Fibroblast of the aortic adventitia (primary cell): ENCODE results near the gene NAMPT. TPM values are rescaled to one million over a fixed set of nuclear protein-coding genes. Genes with fewer than 3 reads are reported as not detected.
"Not testable (repeated sequence)": the region's sequence is repeated elsewhere in the genome, so short reads cannot be mapped to it uniquely, and the experiment has no call there.

Experiments
- DNase-seq: peaks from one replicate; pipeline ENCODE4 v3.0.0-alpha.2; 2010; ENCODE audit warnings: low read depth
- H3K4me3 ChIP-seq: 2 replicates; pipeline ENCODE4 v1.5.1; 2011; ENCODE audit warnings: low read depth, mild to moderate bottlenecking, control low read depth, low read length, moderate library complexity
- total RNA-seq: library from RNA; depleted of rRNA; stranded (reverse); fragments of >200 nt; gene quantifications from 2 replicates; pipeline ENCODE4 v1.2.3, GENCODE V29; 2012; ENCODE audit warnings: low replicate concordance
- TF ChIP-seq, protein P1 (sequence below): IDR thresholded peaks from 2 replicates; pipeline ENCODE4 v1.5.1; 2011; ENCODE audit warnings: mild to moderate bottlenecking, low read length, control low read depth, inconsistent platforms; ENCODE audit not compliant: insufficient read depth

Gene NAMPT
- total RNA-seq, 1 donor, result 84.4 TPM

DNA sequence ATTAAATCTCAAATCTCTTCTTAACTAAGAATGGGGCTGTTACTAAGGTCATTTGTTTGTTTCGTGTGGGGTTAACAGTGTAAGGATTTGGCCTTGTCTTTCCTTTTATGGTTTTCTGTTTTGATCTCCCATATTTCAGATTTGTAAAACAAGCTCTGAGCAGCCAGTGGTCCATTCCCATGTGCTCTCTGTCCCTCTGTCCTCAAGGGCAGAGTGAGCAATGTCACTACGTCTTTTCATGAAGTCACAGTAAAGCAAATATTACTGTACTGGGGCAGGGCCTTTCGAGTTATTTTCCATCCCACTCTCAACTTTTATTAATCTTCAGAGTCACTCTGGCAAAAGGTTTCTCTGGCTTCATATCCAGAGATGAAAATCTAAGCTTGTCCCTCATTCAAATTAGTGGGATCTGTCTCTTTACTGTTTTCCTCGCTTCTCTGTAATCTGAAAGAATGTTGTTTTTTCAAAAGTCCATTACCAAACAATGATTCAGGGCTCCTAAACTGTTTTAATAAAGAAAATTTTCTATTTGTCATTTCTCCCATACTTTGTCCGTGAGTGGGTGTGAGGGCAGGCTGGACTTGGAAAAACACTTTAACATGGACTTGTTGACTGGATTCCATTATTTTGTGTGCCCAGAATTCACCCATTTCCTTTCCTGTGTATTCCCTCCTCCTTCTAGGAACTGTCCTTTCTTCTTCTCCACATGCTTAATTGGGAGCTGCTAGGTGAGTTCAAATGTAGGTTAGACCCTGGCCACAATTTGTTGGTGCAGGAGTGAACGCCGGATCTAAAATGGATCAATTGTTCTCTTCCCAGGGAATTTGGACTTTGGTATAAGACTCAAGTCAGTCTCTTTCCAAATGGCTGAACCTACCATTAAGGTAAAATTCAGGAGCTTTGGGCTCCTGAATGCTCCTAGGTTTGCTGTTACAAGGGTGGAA, 42.1 kb upstream of the NAMPT start:
- peak; percentile 7 for DNase-seq
- TF ChIP-seq, protein P1, sequence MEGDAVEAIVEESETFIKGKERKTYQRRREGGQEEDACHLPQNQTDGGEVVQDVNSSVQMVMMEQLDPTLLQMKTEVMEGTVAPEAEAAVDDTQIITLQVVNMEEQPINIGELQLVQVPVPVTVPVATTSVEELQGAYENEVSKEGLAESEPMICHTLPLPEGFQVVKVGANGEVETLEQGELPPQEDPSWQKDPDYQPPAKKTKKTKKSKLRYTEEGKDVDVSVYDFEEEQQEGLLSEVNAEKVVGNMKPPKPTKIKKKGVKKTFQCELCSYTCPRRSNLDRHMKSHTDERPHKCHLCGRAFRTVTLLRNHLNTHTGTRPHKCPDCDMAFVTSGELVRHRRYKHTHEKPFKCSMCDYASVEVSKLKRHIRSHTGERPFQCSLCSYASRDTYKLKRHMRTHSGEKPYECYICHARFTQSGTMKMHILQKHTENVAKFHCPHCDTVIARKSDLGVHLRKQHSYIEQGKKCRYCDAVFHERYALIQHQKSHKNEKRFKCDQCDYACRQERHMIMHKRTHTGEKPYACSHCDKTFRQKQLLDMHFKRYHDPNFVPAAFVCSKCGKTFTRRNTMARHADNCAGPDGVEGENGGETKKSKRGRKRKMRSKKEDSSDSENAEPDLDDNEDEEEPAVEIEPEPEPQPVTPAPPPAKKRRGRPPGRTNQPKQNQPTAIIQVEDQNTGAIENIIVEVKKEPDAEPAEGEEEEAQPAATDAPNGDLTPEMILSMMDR, result no peak
- H3K4me3 ChIP-seq, result no peak overlapping the region

DNA sequence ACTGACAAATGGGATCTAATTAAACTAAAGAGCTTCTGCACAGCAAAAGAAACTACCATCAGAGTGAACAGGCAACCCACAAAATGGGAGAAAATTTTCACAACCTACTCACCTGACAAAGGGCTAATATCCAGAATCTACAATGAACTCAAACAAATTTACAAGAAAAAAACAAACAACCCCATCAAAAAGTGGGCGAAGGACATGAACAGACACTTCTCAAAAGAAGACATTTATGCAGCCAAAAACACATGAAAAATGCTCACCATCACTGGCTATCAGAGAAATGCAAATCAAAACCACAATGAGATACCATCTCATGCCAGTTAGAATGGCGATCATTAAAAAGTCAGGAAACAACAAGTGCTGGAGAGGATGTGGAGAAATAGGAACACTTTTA, 39.7 kb upstream of the NAMPT start:
- not testable (repeated sequence) for H3K4me3 ChIP-seq, DNase-seq

DNA sequence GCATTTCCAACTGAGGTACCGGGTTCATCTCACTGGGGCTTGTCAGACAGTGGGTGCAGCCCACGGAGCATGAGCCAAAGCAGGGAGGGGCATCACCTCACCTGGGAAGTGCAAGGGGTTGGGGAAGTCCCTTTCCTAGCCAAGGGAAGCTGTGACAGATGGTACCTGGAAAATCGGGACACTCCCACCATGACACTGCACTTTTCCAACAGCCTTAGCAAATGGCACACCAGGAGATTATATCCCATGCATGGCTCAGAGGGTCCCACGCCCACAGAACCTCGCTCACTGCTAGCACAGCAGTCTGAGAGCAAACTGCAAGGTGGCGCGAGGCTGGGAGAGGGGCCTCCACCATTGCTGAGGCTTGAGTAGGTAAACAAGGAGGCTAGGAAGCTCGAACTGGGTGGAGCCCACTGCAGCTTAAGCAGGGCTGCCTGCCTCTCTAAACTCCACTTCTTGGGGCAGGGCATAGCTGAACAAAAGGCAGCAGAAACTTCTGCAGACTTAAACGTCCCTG, 35.5 kb upstream of the NAMPT start:
- H3K4me3 ChIP-seq, DNase-seq: not testable (repeated sequence)

DNA sequence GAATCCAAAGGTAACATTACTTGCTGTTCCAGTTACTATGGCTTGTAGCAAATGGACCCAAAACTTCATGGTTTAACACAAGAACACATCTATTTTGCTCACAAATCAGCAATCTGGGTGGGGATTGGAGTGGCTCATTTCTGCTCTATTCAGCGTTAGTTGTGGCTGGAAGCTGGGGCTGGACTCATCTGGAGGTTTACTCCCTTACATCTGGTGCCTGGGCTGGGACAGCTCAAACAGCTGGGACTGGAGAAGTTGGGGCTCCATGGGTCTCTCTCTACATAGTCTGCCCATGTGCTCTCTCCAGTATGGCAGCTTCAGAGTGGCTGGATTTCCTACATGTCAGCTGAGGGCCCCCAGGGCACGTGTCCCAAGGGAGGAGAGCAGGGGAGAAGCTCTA, 33.7 kb upstream of the NAMPT start:
- TF ChIP-seq, protein P1, result no peak
- no peak for DNase-seq
- H3K4me3 ChIP-seq, result no peak overlapping the region

DNA sequence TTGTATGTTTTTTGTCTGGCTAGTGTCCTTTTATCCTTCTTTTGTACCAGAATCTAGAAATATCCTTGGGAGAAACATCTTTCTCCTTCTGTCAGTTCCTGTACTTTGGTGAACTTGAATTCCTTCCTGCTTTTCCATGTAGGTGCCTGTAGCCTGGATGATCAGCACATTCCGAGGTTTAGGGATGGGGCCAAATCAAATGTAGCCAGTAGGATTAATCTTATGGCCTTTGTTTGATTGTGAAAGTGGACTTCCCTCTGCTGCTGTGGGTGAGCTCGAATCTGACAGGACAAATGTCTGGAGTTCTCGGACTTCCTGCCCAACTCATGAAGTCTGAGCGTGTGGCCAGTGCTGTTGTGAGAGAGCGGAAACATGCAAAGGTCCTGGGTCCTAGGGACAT, 33.2 kb upstream of the NAMPT start:
- TF ChIP-seq, protein P1, result no peak
- peak; percentile 54 for DNase-seq
- no peak overlapping the region for H3K4me3 ChIP-seq

DNA sequence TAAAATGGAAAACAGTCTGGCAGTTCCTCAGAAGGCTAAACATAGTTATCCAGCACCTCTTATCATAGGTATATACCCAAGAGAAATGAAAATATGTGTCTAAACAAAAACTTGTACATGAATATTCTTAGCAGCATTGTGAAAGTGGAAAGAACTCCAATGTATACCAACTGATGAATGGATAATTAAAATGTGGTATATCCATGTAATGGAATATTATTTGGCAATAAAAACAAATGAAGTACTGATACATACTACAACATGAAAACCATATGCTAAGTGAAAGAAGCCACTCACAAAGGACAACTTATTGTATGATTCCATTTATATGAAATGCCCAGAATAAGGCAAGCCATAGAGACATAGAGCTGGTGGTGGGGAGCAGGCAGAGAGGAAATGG, 32.2 kb upstream of the NAMPT start:
- no peak overlapping the region for H3K4me3 ChIP-seq
- TF ChIP-seq, protein P1, result no peak
- DNase-seq, result no peak

DNA sequence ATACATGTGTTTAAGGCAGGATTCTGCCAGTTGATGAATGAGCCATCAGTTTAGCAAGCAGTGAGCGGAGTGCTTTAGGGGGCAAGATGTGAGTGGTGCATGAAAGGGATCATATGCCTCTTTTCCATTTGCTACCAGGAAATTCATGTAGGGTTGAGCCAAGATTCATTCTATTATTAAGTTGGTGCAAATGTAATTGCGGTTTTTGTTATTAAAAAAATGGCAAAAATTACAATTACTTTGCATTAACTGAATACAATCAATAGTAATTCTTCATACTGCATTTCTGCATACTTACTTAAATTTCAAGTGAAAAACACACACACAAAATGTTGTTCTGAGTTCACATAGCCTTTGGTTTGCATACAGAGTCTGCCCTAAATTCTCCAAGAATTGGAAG, 30.1 kb upstream of the NAMPT start:
- TF ChIP-seq, protein P1, result no peak

DNA sequence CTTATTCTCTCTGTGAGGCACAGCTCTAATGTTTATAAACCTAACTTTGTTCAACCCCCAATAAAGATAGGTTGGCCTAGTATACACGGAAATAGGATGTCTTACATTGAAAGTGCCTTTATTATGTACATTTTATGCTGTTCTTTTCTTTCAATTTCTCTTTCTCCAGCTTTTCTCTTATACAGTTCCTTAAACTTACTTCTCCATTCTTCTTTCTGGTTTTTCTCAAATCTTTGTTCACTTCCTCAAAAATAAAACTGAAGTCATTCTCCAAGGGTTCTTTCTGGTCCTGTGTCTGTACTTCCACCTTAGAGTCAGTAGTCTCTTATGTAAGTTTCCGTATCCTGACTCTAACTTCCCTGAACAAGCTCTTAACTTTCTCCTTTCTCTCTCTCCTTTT, 29.2 kb upstream of the NAMPT start:
- DNase-seq, result no peak
- TF ChIP-seq, protein P1, result no peak
- no peak overlapping the region for H3K4me3 ChIP-seq

More for the DNA sequence above, 30.1 kb upstream of the NAMPT start:
- H3K4me3 ChIP-seq, result no peak overlapping the region
- DNase-seq, result no peak
